ENCODE results near the gene SYT12.
A peak's percentile ranks its signal among the peaks of the same experiment; 100 is the strongest.

The SYT12 gene

DNA sequence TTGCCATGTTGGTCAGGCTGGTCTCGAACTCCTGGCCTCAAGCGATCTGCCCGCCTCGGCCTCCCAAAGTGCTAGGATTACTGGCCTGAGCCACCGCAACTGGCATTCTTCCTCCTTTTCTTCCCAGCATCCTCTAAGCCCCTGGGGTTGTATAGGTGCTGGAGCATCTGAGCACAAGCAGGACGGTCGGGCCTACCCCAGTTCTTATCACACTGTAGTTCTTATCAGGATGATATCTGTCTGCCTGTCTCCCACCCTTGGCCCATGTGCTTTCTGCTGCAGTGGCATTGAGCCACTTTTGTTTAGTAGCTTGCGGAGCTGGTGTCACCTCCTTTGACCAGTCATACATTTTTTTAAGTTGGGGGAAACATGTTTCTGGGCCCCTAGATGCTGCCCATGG, 35.6 kb downstream of the SYT12 start:
- DNase-seq, result no peak

DNA sequence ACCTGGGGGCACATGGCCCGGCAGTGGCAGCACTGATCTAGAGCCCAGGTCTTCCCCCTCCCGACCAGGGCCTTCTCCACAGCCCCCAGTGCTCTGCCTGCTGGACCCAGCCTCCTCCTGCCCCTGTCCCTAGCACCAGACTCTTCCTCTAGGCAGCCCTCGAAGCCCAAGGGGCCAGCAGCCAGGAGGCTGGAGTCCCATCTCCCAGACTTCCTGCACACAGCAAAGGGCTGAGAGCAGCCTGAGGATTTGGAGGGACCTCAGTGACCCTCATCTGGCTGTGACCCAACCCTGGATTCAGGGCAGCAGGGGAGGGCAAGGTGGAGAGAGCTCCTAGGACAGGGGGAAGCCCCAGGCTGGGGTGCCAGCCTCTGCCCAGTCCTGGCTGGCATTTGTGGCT, 36.7 kb downstream of the SYT12 start:
- no peak for DNase-seq

DNA sequence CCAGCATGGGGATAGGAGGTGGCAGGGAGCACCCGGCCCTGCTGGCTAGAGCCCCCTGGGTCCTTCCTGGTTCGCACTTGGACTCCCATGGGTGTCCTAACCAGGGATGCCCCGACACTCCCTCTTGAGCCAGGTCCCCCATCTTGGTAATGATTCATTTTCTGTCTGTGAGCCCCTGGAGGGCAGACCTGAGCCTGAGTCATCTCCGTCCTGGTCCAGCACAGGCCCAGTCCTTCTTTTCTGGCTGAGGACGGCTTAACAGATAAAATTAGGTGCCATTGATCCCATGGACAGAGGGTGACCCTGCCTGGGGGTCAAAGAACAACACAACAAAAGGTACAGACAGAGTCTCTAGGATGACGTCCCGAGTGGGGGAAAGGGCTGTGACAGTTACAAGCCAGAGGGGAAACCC, 37.2 kb downstream of the SYT12 start:
- DNase-seq, result no peak

DNA sequence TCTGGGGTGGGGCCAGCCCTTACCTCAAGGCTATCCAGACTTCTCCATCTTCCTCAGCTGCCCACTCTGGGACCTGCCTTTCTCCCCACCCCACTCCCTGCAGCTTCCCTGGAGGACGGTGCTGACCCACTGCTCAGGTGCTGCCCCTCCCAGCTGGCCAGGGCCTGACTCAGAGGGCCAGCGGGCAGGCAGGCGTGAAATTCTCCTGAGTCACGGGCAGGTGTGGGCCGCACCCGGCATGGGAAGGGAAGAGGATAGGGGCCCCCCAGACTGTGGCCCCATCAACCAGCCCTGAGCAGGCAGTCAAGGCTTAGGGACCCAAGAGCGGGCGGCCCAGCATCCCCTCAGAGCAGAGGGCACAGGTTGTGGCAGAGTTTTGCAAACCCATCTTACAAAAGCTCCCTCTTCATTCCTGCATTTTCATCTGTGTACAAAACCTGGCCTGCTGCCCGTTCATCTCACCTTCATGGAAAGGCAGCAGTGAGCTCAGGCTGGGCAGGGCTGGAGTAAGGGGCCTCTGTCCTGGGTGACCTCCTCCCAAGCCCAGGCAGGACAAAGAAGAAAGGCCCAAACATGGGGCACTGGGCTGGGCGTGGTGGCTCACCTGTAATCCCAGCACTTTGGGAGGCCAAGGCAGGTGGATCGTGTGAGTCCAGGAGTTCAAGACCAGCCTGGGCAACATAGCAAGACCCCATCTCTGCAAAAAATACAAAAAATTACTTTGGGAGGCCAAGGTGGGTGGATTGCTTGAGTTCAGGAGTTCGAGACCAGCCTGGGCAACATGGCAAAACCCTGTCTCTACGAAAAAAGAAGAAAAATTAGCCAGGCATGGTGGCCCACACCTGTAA, 39.8 kb downstream of the SYT12 start:
- DNase-seq, result no peak

- DNase-seq, result no peak
Measured at GRCh38 chr11:67066333-67066709, 43.4 kb downstream of the SYT12 start.

GRCh38 chr11:67071420-67072284, 48.7 kb downstream of the SYT12 start:
- DNase-seq, result peak; percentile 88

GRCh38 chr11:67072295-67072694, 49.4 kb downstream of the SYT12 start:
- DNase-seq, result no peak

- DNase-seq, result no peak
Measured at GRCh38 chr11:67073908-67074307, 51.0 kb downstream of the SYT12 start.

DNA sequence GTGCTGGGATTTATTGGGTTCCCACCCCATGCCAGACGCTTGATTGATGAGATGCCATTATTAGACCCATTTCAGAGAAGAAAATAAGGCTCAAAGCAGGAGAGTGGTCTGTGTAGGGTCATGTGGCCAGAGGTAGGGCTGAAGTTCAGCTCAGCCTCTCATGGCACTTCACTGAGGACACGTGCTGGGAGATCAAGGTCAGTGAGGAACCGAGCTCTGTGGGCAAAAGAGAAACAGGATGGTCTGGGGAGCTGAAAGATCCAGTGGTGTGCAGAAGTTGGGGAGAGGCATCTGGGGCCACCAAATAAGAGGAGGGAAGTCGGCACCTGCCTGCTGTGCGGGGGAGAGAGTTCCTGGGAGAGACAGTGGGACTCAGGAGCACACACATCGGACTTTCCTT, 53.3 kb downstream of the SYT12 start:
- no peak for DNase-seq

DNA sequence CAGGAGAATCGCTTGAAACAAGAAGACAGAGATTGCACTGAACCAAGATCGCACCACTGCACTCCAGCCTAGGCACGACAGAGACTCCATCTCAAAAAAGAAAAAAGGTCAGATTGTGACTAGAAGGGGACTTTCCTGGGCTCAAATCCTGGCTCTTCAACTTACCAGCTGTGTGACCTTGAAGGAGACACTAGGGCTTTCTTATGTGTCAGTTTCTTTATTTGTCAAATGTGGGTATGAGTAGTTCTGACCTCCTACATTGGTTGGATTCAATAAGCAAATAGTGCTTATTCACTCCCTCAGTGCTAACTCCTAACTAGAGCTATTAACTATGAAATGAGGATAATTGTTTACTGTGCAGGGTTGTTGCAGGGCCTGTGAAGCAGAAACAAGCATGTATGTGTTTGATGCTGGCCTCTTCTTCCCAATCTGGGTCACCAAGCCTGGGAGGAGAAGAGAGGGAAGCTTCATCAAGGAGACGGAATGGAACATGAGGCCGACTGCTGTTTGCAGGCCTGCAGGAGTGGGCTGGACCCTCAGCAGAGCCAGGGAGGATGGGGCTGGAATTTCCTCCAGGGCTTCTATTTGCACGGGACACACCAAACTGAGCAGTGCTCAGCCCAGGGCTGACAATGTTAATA, 56.3 kb downstream of the SYT12 start:
- no peak for DNase-seq

DNA sequence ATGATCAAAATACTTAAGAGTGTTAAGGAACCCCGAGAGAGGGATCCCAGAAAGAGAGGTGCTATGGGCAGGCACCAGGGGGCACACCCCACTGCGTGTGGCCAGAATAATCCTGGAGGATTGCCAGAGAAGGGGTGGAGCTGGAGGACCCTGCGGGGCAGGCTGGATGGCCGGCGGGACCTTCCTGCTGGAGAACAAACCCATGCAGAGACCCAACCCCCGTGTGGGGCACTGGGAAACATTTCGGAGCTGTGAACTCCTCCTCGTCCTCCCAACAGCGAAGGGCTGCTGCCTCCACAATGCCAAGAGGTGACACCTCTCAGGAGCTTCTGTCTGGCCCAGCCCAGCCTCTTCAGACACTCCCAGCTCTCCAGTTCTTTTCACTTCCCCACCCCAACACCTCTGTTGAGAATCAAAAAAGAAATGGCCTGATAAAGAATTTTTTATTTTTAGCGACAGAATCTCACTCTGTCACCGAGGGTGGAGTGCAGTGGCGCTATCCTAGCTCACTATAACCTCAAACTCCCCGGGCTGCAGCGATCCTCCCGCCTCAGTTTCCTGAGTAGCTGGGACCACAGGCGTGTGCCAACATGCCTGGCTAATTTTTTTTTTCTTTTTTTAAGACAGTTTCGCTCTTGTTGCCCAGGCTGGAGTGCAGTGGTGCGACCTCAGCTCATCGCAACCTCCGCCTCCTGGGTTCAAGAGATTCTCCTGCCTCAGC, 59.3 kb downstream of the SYT12 start:
- DNase-seq, result no peak

GRCh38 chr11:67083786-67084366, 60.9 kb downstream of the SYT12 start:
- no peak for DNase-seq

DNA sequence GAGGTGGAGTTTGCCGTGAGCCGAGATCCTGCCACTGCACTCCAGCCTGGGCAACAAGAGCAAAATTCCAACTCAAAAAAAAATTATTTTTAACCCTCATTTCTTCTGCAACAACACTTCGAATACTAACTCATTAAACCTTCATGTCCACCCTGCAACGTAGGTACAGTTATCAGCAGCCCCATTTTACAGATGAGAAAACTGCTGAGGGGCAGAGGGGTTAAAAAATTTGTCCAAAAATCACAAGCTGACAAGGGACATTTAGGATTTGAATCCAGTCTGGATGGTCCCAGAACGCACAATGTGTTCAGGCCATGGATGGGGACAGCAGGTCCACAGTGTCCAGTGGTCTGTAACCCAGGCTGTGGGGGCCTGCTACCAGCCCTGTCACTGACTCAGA, 62.7 kb downstream of the SYT12 start:
- DNase-seq, result no peak

DNA sequence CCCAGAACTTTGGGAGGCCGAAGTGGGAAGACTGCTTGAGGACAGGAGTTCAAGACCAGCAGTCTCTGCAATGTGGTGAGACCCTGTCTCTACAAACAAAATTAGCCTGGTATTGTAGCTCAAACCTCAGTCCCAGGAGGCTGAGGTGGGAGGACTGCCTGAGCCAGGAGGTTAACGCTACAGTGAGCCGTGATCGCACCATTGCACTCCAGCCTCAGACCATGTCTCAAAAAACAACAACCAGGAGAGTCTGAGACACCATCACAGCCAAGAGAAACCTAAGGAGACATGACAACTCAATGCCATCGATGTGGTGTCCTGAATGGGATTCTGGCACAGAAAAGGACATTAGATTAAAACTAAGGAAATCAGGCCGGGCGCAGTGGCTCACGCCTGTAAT, 67.8 kb downstream of the SYT12 start:
- DNase-seq, result no peak

GRCh38 chr11:67095214-67095507, 72.2 kb downstream of the SYT12 start:
- DNase-seq, result no peak

DNA sequence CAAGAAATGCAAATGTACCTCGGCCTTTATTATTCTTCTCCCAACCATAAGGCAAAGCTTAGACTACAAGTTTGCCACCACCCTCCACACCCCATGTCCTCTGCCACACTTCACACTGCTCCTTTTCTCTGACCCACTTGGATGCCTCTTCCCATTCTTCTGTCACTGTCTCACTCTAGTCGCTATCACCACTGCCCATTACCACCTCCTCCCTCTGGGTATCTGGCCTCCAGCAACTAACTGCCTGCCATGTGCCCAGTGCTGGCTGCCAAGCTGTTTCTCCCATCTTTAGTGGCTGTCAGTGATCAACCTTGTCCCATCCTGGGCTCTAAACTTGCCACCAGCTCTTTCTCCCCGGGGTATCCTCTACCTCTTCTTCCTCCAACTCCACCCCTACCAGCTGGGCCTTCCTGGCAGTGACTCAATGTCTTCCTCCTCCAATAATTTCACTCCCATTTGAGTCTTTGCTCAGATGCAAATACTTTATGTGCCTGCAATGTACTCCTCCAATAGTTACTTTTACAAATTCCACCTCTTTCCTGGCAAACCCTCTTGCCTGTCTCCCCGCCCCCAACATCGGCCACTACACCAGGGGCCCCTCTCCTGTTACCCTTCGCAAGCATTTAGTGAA, 76.0 kb downstream of the SYT12 start:
- no peak for DNase-seq

GRCh38 chr11:67099831-67100324, 76.9 kb downstream of the SYT12 start:
- DNase-seq, result no peak

Data from stimulated activated CD8-positive, alpha-beta memory T cell treated with anti-CD3 and anti-CD28 coated beads, Interleukin-4, amount 100 ng/mL, for 48 hours (primary cell).